Endothelial cell (in vitro differentiated cells): ENCODE results near the gene MTF1. TPM values are rescaled to one million over a fixed set of nuclear protein-coding genes. Genes with fewer than 3 reads are reported as not detected.
A peak's percentile ranks its signal among the peaks of the same experiment; 100 is the strongest.
"Not testable (repeated sequence)": the region's sequence is repeated elsewhere in the genome, so short reads cannot be mapped to it uniquely, and the experiment has no call there.

Experiments
- DNase-seq: peaks from one replicate; pipeline ENCODE4 v3.0.0; 2021; ENCODE audit warnings: low spot score
- H3K27ac Mint-ChIP-seq: one replicate; pipeline ENCODE4 v1.8.0; 2021; ENCODE audit warnings: mixed read lengths, inconsistent platforms; ENCODE audit not compliant: unreplicated experiment
- H3K27me3 Mint-ChIP-seq: one replicate; pipeline ENCODE4 v1.8.0; 2021; ENCODE audit warnings: mild to moderate bottlenecking, moderate library complexity, mixed read lengths, inconsistent platforms; ENCODE audit not compliant: unreplicated experiment
- H3K36me3 Mint-ChIP-seq: one replicate; pipeline ENCODE4 v1.8.0; 2021; ENCODE audit warnings: mild to moderate bottlenecking, low read depth, mixed read lengths, inconsistent platforms; ENCODE audit not compliant: unreplicated experiment
- H3K4me1 Mint-ChIP-seq: one replicate; pipeline ENCODE4 v1.8.0; 2021; ENCODE audit warnings: mild to moderate bottlenecking, mixed read lengths, inconsistent platforms; ENCODE audit not compliant: unreplicated experiment
- H3K4me3 Mint-ChIP-seq: one replicate; pipeline ENCODE4 v1.8.0; 2021; ENCODE audit warnings: mild to moderate bottlenecking, mixed read lengths, inconsistent platforms; ENCODE audit not compliant: unreplicated experiment
- H3K9me3 Mint-ChIP-seq: one replicate; pipeline ENCODE4 v1.8.0; 2021; ENCODE audit warnings: mixed read lengths, inconsistent platforms; ENCODE audit not compliant: unreplicated experiment
- long read RNA-seq: library from polyadenylated mRNA; unstranded; transcript quantifications from one replicate; pipeline ENCODE4 v2.0.0, GENCODE V29; 2020; ENCODE audit not compliant: unreplicated experiment
- total RNA-seq: library from RNA; stranded (reverse); fragmentation: NEBNext Ultra II Directional; extraction: Animal tissue kit (Norgen Biotek cat#: 25700); gene quantifications from one replicate; pipeline ENCODE4 v1.2.1, GENCODE V29; 2021; ENCODE audit not compliant: unreplicated experiment
- TF ChIP-seq, protein P1 (sequence below): fragments of 200-600 bp; sonication (generic); IDR thresholded peaks from one replicate; pipeline ENCODE4 v1.5.0; 2021; ENCODE audit warnings: antibody characterized with exemption; ENCODE audit not compliant: unreplicated experiment

Gene MTF1
- 10.1 TPM for total RNA-seq
- long read RNA-seq, full-length matches to known transcripts = 4 of 5 reads
- long read RNA-seq, partial matches to known transcripts = 1 of 5 reads
- long read RNA-seq, other reads (novel, unspliced or antisense) = 0 of 5 reads

DNA sequence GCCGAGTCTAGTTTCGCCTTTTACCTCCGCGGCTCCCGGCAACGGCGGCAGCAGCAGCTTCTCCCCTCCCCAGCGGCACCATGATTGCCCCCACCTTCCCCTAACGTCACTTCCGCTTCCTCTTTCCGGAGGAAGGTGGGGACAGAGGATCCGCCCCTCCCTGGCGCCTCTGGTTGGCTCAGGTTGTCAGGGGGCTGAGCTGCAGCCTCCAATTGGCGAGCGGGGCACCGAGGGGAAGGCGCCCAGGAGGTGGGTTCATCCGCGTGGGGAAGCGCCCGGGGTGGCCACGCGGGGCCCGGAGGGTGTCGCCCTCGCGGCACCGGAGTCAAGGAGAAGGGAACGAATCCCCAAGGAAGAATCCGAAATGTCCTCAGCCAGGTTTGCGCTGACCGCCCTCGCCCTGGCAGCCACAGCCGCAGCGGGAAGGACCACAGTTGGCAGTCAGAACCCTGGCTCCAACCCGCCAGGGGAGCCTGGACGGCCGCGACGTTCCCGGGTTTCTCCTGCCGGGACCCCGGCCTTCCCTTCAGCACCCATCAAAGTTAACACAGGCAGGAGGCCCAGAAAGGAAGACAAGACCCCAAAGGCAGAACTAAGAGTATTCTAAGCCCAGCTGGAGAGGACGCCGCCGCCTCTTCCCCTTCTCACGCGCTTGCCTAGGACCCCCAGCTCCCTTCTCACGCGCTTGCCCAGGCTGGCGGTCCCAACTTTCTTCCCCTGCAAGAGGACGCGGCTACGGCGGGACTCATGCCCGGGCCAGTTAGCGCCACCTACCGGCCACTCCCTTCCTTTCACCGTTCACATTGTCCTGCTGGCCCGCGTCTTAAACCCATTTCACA, at the start of gene MTF1:
Gene MTF1 (minus strand): TSS at position 86 of the 839 bp plus-strand sequence. CDS start 1,934 bp downstream, outside the sequence.
- Mint-ChIP-seq H3K27me3 (peaks cover 5% of the 10 kb centered on the region), H3K27ac (peak within 1 kb of the TSS; percentile 97), H3K4me3 (peak within 1 kb of the TSS; percentile 97), H3K9me3 (no peaks in the 10 kb centered on the region), H3K4me1 (peaks cover 9% of the 10 kb centered on the region), H3K36me3 (peaks cover 17% of the 10 kb centered on the region)
- TF ChIP-seq, protein P1, sequence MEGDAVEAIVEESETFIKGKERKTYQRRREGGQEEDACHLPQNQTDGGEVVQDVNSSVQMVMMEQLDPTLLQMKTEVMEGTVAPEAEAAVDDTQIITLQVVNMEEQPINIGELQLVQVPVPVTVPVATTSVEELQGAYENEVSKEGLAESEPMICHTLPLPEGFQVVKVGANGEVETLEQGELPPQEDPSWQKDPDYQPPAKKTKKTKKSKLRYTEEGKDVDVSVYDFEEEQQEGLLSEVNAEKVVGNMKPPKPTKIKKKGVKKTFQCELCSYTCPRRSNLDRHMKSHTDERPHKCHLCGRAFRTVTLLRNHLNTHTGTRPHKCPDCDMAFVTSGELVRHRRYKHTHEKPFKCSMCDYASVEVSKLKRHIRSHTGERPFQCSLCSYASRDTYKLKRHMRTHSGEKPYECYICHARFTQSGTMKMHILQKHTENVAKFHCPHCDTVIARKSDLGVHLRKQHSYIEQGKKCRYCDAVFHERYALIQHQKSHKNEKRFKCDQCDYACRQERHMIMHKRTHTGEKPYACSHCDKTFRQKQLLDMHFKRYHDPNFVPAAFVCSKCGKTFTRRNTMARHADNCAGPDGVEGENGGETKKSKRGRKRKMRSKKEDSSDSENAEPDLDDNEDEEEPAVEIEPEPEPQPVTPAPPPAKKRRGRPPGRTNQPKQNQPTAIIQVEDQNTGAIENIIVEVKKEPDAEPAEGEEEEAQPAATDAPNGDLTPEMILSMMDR = peak; percentile 95
- DNase-seq = peak; percentile 94

DNA sequence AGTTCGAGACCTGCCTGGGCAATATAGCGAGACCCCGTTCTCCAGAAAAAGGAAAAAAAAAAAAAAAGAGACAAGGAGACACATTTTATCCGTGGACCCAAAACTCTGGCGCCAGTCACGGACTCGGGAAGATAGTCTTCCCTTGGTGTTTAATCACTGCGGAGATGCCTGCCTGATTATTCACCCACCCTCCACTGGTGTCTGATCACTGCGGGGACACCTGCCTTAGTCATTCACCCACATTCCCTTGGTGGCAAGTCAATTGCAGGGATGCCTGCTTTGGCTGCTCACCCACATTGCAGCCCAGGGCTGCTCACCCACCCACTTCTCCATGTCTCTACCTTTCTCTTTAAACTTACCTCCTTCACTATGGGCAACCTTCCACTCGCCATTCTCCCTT, 49.1 kb upstream of the MTF1 start:
- H3K27ac Mint-ChIP-seq, H3K4me1 Mint-ChIP-seq, H3K9me3 Mint-ChIP-seq, DNase-seq, H3K27me3 Mint-ChIP-seq: not testable (repeated sequence)
- H3K4me3 Mint-ChIP-seq = peak overlapping the region; percentile 13
- peaks cover 22% of the 10 kb centered on the region for H3K36me3 Mint-ChIP-seq

DNA sequence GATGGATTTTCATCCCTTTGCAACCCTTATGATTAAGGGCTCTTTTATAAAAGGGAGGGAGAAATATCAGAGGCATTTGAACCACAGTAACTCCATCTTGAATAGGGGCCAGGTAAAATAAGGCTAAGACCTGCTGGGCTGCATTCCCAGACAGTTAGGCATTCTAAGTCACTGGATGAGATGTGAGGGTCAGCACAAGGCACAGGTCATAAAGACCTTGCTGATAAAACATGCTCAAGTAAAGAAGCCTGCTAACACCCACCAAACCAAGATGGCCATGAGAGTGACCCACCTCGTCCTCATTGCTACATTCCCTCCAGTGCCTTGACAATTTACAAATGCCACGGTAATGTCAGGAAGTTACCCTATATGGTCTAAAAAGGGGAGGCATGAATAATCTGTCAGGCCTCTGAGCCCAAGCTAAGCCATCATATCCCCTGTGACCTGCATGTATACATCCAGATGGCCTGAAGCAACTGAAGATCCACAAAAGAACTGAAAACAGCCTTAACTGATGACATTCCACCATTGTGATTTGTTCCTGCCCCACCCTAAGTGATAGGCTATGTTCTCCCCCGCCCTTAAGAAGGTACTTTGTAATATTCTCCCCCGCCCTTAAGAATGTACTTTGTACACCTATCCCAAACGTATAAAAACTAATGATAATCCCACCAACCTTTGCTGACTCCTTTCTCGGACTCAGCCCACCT, 48.2 kb upstream of the MTF1 start:
- H3K27me3 Mint-ChIP-seq, H3K9me3 Mint-ChIP-seq, DNase-seq, H3K27ac Mint-ChIP-seq, H3K4me1 Mint-ChIP-seq, H3K4me3 Mint-ChIP-seq: not testable (repeated sequence)
- H3K36me3 Mint-ChIP-seq = peaks cover 27% of the 10 kb centered on the region

DNA sequence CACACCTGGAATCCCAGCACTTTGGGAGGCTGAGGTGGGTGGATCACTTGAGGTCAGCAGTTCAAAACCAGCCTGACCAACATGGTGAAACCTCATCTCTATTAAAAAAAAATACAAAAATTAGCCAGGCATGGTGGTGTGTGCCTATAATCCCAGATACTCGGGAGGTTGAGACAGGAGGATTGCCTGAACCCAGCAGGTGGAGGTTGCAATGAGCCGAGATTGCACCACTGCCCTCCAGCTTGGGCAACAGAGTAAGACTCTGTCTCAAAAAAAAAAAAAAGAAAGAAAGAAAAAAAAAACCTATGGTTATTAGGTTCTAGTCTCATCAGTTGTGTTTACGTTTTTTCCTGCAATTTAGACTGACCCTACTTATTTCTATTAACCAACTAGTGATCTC, 47.2 kb upstream of the MTF1 start:
- not testable (repeated sequence) for H3K27ac Mint-ChIP-seq, H3K9me3 Mint-ChIP-seq, H3K4me3 Mint-ChIP-seq, DNase-seq, H3K4me1 Mint-ChIP-seq, H3K27me3 Mint-ChIP-seq
- peaks cover 27% of the 10 kb centered on the region for H3K36me3 Mint-ChIP-seq

DNA sequence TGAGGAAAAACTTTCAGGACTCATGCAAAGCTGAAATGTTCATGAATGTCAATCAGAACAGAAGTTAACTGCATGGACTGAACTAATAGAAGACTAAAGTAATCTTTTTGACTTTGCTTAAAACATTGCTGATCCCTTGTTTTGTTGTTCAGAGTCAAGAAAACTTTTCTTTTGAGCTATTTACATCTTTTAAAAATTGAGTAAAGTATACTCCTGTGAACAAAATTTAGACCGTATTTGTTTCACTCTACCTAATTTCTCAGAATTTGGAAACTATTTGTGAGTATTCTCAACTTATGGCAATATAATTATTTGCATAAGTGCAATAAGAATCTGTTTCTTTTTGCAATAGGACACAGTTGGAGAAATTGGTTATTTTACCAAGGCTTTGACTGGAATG, 46.3 kb upstream of the MTF1 start:
- Mint-ChIP-seq H3K27ac (no peak overlapping the region), H3K4me3 (no peak overlapping the region), H3K9me3 (no peaks in the 10 kb centered on the region), H3K36me3 (peaks cover 27% of the 10 kb centered on the region), H3K27me3 (peaks cover 2% of the 10 kb centered on the region), H3K4me1 (peaks cover 4% of the 10 kb centered on the region)
- DNase-seq = no peak
- TF ChIP-seq, protein P1 = no peak

DNA sequence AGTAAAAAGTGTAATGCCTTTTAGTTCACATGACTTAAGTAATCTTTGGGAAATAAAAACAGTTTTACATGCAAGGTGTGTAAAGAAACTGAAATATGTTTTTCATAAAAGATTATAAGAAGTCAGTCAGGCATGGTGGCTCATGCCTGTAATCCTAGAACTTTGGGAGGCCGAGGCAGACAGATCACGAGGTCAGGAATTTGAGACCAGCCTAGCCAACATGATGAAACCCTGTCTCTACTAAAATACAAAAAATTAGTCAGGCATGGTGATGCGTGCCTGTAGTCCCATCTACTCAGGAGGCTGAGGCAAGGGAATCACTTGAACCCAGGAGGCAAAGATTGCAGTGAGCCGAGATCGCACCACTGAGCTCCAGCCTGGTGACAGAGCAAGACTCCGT, 44.5 kb upstream of the MTF1 start:
- H3K36me3 Mint-ChIP-seq = peaks cover 20% of the 10 kb centered on the region
- DNase-seq, H3K4me3 Mint-ChIP-seq, H3K9me3 Mint-ChIP-seq, H3K27me3 Mint-ChIP-seq, H3K4me1 Mint-ChIP-seq, H3K27ac Mint-ChIP-seq: not testable (repeated sequence)
